Activated naive CD8-positive, alpha-beta T cell treated with anti-CD3 and anti-CD28 coated beads for 36 hours (primary cell): Measurements from ENCODE around the gene GPC6. TPM values are rescaled to one million over a fixed set of nuclear protein-coding genes. Genes with fewer than 3 reads are reported as not detected.

Experiments used
- DNase-seq: peaks from one replicate; pipeline ENCODE4 v3.0.0; 2021
- H3K27ac Mint-ChIP-seq: one replicate; pipeline ENCODE4 v1.8.0; 2022; ENCODE audit warnings: mild to moderate bottlenecking, moderate library complexity, mixed read lengths
- H3K27me3 Mint-ChIP-seq: one replicate; pipeline ENCODE4 v1.8.0; 2022; ENCODE audit warnings: mild to moderate bottlenecking, mixed read lengths
- H3K36me3 Mint-ChIP-seq: one replicate; pipeline ENCODE4 v1.8.0; 2021; ENCODE audit warnings: mild to moderate bottlenecking, mixed read lengths
- H3K4me1 Mint-ChIP-seq: one replicate; pipeline ENCODE4 v1.8.0; 2021; ENCODE audit warnings: mixed read lengths
- H3K4me3 Mint-ChIP-seq: one replicate; pipeline ENCODE4 v1.8.0; 2022; ENCODE audit warnings: mild to moderate bottlenecking, moderate library complexity, mixed read lengths
- H3K9me3 Mint-ChIP-seq: one replicate; pipeline ENCODE4 v1.8.0; 2022; ENCODE audit warnings: mixed read lengths
- total RNA-seq, 2 experiments: library from RNA; stranded (reverse); gene quantifications; one replicate each; pipeline ENCODE4 v1.2.3, GENCODE V29; 2021

GPC6 gene
- total RNA-seq, 2 experiments from 2014 or later, result not detected

- Mint-ChIP-seq H3K27ac (no peak overlapping the region), H3K27me3 (no peaks in the 10 kb centered on the region), H3K9me3 (peaks cover 6% of the 10 kb centered on the region), H3K4me3 (no peak overlapping the region), H3K4me1 (no peaks in the 10 kb centered on the region), H3K36me3 (no peaks in the 10 kb centered on the region)
- no peak for DNase-seq
Measured at GRCh38 chr13:93344048-93344705, 117.6 kb downstream of the GPC6 start.

- Mint-ChIP-seq H3K36me3 (no peaks in the 10 kb centered on the region), H3K9me3 (peaks cover 6% of the 10 kb centered on the region), H3K27me3 (no peaks in the 10 kb centered on the region), H3K27ac (no peak overlapping the region), H3K4me1 (no peaks in the 10 kb centered on the region), H3K4me3 (no peak overlapping the region)
- DNase-seq, result no peak
Measured at GRCh38 chr13:93345024-93345423, 118.4 kb downstream of the GPC6 start.

DNA sequence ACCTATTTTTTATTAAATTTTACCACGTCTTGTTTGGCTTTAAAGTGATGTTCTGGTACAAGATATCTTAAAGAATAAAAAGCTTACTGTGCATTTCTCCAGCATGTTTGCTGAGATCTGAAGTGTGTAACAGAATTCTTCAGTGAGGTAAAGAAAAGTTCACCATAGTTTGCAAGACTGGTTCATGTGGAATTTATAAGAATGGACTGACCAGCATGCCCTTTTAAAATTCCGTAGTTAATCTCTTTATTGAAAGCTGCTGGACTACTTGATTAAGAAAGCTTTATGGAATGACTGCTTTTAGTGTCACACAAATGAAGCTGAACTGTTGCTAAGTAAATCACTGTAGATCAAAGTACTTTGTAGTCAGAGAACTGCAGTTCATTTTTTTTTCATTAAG is 119.2 kb downstream of the GPC6 start:
- Mint-ChIP-seq H3K4me3 (no peak overlapping the region), H3K36me3 (no peaks in the 10 kb centered on the region), H3K4me1 (no peaks in the 10 kb centered on the region), H3K27me3 (no peaks in the 10 kb centered on the region), H3K27ac (no peak overlapping the region), H3K9me3 (peaks cover 4% of the 10 kb centered on the region)
- no peak for DNase-seq

GRCh38 chr13:93352616-93353015 is 126.0 kb downstream of the GPC6 start:
- Mint-ChIP-seq H3K27me3 (no peaks in the 10 kb centered on the region), H3K4me1 (no peaks in the 10 kb centered on the region), H3K36me3 (no peaks in the 10 kb centered on the region), H3K27ac (no peak overlapping the region), H3K9me3 (no peaks in the 10 kb centered on the region), H3K4me3 (no peak overlapping the region)
- no peak for DNase-seq

GRCh38 chr13:93355094-93355493 is 128.5 kb downstream of the GPC6 start:
- H3K36me3 Mint-ChIP-seq, result no peaks in the 10 kb centered on the region
- H3K27me3 Mint-ChIP-seq, result no peaks in the 10 kb centered on the region
- DNase-seq, result no peak
- H3K27ac Mint-ChIP-seq, result no peak overlapping the region
- no peaks in the 10 kb centered on the region for H3K4me1 Mint-ChIP-seq
- H3K4me3 Mint-ChIP-seq, result no peak overlapping the region
- no peaks in the 10 kb centered on the region for H3K9me3 Mint-ChIP-seq

- Mint-ChIP-seq H3K9me3 (no peaks in the 10 kb centered on the region), H3K4me1 (no peaks in the 10 kb centered on the region), H3K27me3 (no peaks in the 10 kb centered on the region), H3K4me3 (no peak overlapping the region), H3K27ac (no peak overlapping the region), H3K36me3 (no peaks in the 10 kb centered on the region)
- no peak for DNase-seq
Measured at GRCh38 chr13:93356469-93356868, 129.9 kb downstream of the GPC6 start.

DNA sequence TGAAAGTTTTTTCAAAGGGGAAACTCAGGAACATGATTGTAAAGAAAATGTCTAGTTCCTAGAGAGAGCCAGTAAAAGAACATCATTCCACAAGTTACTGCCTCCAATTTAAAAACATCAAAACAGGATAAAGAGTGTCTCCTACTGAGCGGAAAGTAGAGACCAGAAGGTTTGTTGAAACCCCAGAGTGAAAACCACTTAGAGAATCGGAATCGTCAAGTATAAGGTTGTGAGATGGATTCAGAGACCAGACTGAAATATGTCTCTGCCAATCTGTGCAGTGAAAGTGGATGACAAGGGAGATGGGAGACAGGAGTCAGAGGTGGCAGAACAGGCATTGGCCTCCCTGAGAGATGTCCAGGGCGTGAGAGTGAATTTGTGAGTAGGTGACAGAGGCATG is 133.4 kb downstream of the GPC6 start:
- no peak overlapping the region for H3K4me3 Mint-ChIP-seq
- H3K27ac Mint-ChIP-seq, result no peak overlapping the region
- H3K9me3 Mint-ChIP-seq, result no peaks in the 10 kb centered on the region
- no peak for DNase-seq
- H3K36me3 Mint-ChIP-seq, result no peaks in the 10 kb centered on the region
- H3K4me1 Mint-ChIP-seq, result no peaks in the 10 kb centered on the region
- H3K27me3 Mint-ChIP-seq, result no peaks in the 10 kb centered on the region

GRCh38 chr13:93361703-93362102 is 135.1 kb downstream of the GPC6 start:
- H3K27ac Mint-ChIP-seq, result no peak overlapping the region
- H3K4me3 Mint-ChIP-seq, result no peak overlapping the region
- no peaks in the 10 kb centered on the region for H3K27me3 Mint-ChIP-seq
- no peak for DNase-seq
- no peaks in the 10 kb centered on the region for H3K36me3 Mint-ChIP-seq
- no peaks in the 10 kb centered on the region for H3K9me3 Mint-ChIP-seq
- H3K4me1 Mint-ChIP-seq, result no peaks in the 10 kb centered on the region

DNA sequence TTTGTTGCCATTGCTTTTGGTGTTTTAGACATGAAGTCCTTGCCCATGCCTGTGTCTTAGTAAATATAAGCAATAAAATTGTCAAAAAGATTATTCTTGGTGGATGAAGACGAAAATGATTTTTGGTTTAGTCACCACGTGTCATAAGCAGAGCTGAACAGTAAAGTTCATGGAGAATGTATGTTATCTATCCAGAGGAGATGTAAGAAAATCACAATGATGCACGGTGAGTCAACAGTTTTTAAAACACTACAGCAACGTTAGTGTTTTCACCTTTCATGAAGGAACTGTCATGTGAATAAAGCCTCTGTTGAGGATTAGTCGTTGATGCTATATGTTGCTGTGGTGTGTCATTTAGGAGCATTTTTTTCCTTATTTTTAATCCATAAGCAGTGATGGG is 137.6 kb downstream of the GPC6 start:
- Mint-ChIP-seq H3K4me1 (no peaks in the 10 kb centered on the region), H3K27me3 (peaks cover 3% of the 10 kb centered on the region), H3K27ac (no peak overlapping the region), H3K36me3 (no peaks in the 10 kb centered on the region), H3K4me3 (no peak overlapping the region), H3K9me3 (no peaks in the 10 kb centered on the region)
- DNase-seq, result no peak

GRCh38 chr13:93368296-93368695 is 141.7 kb downstream of the GPC6 start:
- no peak for DNase-seq
- H3K4me1 Mint-ChIP-seq, result no peaks in the 10 kb centered on the region
- H3K36me3 Mint-ChIP-seq, result no peaks in the 10 kb centered on the region
- no peak overlapping the region for H3K4me3 Mint-ChIP-seq
- H3K9me3 Mint-ChIP-seq, result no peaks in the 10 kb centered on the region
- H3K27me3 Mint-ChIP-seq, result peaks cover 7% of the 10 kb centered on the region
- H3K27ac Mint-ChIP-seq, result no peak overlapping the region

- Mint-ChIP-seq H3K27me3 (peaks cover 7% of the 10 kb centered on the region), H3K4me3 (no peak overlapping the region), H3K4me1 (no peaks in the 10 kb centered on the region), H3K27ac (no peak overlapping the region), H3K9me3 (no peaks in the 10 kb centered on the region), H3K36me3 (no peaks in the 10 kb centered on the region)
- no peak for DNase-seq
Measured at GRCh38 chr13:93368718-93369117, 142.1 kb downstream of the GPC6 start.

DNA sequence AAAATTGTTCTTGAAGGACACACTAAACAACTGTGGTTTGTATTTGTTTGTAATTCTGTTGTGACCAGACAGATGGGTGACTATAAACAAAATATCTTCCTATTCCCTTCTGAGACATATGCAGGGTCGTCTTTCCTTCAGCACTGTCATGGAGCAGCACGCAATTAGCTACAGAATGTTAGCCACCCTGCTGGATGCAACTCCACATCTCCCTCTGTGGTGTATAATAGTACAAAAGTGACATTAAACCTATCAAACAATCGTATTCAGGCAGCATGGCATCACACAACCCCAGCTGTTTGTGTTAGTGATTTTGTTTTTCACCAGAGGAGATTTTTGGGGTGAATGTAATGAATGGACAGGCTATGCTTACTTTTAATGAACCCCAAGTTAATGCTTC is 146.2 kb downstream of the GPC6 start:
- Mint-ChIP-seq H3K36me3 (no peaks in the 10 kb centered on the region), H3K9me3 (no peaks in the 10 kb centered on the region), H3K27me3 (peaks cover 4% of the 10 kb centered on the region), H3K27ac (no peak overlapping the region), H3K4me3 (no peak overlapping the region), H3K4me1 (no peaks in the 10 kb centered on the region)
- DNase-seq, result no peak

DNA sequence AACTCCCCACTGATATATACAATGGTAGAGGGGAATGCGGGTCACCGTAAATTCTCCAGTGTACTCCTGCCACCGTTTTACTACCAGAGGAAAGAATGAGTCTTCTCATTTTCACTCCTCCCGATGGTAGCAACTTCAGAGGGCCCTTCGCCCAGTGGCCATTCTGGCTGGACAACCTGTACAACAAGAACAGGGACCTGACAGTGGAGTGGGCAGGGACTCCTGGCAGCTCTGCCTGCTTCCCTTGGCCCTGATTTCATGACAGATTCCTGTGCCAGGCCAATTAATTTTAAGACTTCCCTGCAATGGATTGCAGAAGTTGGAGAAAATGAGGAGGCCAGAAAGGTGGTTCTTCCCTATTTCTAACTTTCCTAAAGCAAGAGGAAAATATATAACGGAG is 148.9 kb downstream of the GPC6 start:
- Mint-ChIP-seq H3K9me3 (no peaks in the 10 kb centered on the region), H3K36me3 (no peaks in the 10 kb centered on the region), H3K27me3 (peaks cover under 1% of the 10 kb centered on the region), H3K27ac (no peak overlapping the region), H3K4me3 (no peak overlapping the region), H3K4me1 (no peaks in the 10 kb centered on the region)
- no peak for DNase-seq

GRCh38 chr13:93377196-93377595 is 150.6 kb downstream of the GPC6 start:
- no peak for DNase-seq
- Mint-ChIP-seq H3K27ac (no peak overlapping the region), H3K4me1 (no peaks in the 10 kb centered on the region), H3K4me3 (no peak overlapping the region), H3K27me3 (no peaks in the 10 kb centered on the region), H3K36me3 (no peaks in the 10 kb centered on the region), H3K9me3 (no peaks in the 10 kb centered on the region)

GRCh38 chr13:93378184-93378583 is 151.6 kb downstream of the GPC6 start:
- no peaks in the 10 kb centered on the region for H3K4me1 Mint-ChIP-seq
- no peak overlapping the region for H3K27ac Mint-ChIP-seq
- H3K4me3 Mint-ChIP-seq, result no peak overlapping the region
- DNase-seq, result no peak
- no peaks in the 10 kb centered on the region for H3K27me3 Mint-ChIP-seq
- H3K9me3 Mint-ChIP-seq, result no peaks in the 10 kb centered on the region
- H3K36me3 Mint-ChIP-seq, result no peaks in the 10 kb centered on the region

- no peaks in the 10 kb centered on the region for H3K4me1 Mint-ChIP-seq
- no peak for DNase-seq
- no peaks in the 10 kb centered on the region for H3K27me3 Mint-ChIP-seq
- H3K4me3 Mint-ChIP-seq, result no peak overlapping the region
- no peak overlapping the region for H3K27ac Mint-ChIP-seq
- no peaks in the 10 kb centered on the region for H3K9me3 Mint-ChIP-seq
- H3K36me3 Mint-ChIP-seq, result no peaks in the 10 kb centered on the region
Measured at GRCh38 chr13:93386116-93386515, 159.5 kb downstream of the GPC6 start.
